ENCODE data around the gene TDG.
"Not testable (repeated sequence)": the region's sequence is repeated elsewhere in the genome, so short reads cannot be mapped to it uniquely, and the experiment has no call there.

TDG gene

DNA sequence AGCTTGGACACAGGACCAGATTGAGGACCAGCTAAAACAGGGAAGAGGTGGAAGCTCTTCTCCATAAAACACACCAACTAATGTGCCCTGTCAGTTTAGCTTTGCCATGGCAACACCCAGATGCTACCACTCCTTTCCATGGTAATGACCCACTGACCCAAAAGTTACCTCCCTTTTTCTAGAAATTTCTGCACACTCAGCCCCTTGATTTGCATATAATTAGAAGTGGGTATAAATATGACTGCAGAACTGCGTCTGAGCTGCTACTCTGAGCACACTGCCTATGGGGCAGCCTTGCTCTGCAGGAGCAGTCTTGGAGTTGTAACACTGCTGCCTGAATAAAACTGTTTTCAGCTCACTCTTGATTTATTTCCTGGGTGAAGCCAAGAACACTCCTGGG, 3.2 kb upstream of the TDG start:
- DNase-seq, result no peak

DNA sequence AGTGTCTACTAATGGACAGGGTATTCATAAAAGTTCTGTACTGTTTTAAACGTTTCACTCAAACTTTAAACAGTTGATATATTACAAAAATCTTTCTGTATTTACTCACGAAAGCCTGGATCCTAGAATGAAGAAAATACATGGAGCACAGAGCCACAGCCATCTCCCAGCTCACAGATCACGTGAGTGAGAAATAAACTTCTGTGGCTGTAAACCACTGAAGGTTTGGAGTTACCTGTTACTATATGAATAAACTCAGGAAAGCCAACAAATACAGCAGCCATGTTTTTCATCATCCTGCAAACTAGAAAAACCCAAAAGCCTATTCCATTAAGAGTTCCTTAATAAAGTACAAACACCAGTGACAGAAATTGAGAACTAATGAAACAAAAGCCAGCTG, 867 bp upstream of the TDG start:
- DNase-seq, result no peak

DNA sequence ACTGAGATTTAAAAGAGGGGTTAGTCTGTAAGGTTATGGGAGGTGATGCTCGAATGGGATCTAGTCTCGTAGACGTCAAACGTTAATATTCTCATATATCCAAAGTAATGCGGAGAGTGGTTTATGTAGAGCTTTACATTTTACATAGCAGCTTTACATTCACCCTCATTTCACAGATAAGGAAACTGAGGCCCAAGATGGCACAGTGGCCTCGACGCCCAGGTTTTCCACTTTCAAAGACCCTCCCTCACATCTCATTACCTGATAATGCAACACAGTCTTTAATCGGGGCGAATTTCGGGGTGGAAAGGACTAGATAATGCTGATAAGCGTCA, 450 bp upstream of the TDG start:
- DNase-seq, result no peak

DNA sequence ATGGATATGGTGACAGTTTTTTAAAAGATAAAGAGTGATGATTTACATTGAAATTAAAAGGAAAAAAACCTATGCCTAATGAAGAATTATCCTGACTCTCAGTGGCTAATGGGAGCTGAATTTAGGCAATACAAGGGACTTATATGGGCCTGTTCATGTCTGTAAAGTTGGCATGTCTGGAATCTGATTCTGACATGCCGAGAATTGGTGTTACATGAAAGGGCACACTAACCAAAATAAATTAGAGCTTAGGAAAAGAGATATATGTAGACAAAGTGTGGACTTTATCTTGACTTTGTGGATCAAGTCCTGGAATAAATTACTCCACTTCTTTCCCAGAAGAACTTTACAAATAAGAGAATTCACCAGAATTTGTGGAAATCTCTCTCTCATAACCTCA, 1.1 kb downstream of the TDG start:
- no peak for DNase-seq

DNA sequence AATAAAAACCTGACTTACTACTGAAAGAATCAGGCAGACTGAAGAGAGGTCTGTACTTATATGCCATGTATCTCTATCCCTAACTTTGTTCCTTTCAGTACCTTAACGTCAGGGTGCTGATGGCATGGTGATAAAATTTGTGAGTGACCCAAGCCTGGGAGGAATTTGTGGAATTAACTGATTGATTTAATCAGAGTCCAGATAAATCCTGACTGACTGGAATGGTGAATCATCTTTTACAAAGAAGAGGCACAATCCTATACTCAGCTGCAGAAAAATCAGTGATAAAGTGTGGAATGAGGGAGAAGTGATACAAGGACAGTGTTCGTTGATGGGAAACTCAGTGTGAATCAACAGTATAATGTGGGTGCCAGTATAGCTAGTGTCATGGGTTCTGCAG, 3.7 kb downstream of the TDG start:
- no peak for DNase-seq

DNA sequence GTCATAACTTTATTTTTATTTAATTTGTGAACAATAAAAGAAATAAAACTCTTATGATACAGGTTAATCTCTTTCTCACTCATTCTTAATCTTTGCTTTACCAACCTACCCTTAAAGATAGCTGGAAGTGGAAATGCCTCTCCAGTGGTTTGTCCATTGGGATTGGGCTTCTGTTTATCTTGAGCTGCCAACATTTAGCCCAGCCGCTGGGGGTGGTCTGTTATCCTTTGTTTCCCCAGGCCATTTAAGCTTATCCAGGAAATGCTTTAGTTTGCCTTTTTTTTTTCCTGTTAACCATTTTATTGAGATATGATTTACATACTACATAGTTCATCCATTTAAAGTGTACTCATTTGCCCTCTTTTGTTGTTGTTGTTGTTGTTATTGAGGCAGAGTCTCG, 8.2 kb downstream of the TDG start:
- no peak for DNase-seq

DNA sequence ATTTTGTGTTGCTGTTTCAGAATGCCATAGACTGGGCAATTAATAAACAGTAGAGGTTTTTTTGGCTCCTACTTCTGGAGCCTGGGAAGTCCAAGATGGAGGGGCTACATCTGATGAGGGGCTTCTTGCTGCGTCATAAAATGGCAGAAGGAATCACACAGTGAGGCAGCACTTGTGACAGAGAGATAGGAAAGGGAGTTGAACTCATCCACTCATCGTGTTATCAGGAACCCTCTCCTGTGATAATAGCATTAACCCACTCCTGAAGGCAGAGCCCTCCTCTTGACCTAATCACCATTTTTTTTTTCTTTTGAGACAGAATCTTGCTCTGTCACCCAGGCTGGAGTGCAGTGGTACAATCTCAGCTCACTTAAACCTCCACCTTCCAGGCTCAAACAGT, 9.7 kb downstream of the TDG start:
- no peak for DNase-seq

DNA sequence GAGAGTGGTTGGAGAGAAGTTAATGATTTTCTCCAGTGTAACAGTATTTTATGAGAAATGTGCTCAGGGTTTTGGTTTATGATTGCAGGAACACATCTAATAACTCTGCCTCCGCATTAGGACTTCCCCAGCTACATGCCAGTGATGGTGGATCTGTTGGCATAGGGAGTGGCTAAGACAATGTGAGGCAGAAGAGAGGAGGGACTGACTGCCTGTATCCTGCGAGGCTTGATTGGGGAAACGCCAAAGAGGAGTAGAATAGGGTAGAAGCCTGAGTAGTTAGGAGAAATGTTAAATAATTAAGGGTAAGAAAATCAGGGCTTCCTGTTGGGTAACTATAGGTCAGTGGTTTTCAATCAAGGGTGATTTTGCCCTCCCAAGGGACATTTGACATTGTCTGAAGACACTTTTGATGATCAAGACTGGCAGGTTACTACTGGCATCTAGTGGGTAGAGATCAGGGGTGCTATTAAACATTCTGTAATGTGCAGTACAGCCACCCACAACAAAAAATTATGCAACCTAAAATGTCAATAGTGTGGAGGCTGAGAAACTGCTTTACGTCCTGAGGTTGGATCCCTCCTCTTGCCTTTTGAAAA, 12.8 kb downstream of the TDG start:
- DNase-seq, result no peak

DNA sequence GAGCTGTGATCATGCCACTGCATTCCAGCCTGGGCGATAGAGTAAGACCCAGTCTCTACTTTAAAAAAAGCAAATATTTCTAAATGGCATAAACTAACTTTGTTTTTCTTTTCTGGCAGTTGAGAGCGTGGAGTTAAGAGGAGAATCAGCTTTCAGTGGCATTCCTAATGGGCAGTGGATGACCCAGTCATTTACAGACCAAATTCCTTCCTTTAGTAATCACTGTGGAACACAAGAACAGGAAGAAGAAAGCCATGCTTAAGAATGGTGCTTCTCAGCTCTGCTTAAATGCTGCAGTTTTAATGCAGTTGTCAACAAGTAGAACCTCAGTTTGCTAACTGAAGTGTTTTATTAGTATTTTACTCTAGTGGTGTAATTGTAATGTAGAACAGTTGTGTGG, 21.2 kb downstream of the TDG start:
- no peak for DNase-seq

DNA sequence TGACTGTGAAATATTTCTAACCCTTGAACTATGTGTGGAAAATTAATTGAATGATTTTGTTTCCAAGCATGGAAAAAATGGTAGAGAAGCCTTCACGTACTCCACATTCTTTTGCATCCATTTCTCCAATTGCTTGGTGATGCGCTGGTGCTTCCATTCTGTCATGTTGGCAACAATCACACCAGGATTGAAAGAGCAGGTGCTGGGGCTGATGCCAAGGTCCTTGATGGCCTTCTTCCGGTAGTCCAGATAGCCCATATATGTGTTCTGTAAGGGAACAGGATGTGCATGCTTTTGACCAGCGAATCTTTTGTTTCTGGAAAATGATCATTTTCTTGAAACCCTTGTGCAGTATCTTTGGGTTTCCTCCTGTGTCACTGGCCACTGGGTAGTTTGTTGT, 28.6 kb downstream of the TDG start:
- DNase-seq, result no peak

DNA sequence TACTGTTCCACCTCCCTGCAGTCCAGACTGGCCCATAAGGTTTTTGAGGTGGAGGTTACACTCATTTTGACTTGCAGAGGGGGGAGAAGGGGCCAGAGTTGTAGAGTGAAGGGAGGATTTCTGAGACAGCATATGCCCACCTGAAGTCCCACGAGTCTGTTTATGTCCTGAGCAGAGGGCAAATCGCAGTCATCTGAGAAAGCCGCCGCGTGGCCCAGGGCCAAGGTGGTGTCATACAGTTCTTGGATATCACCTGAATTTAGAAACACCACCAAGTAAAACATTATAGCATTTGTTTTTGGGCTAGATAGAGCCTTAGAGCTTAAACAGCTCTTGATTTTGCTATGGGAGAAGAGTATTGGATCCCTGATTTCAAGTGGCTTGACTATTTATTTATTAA, 30.9 kb downstream of the TDG start:
- no peak for DNase-seq

DNA sequence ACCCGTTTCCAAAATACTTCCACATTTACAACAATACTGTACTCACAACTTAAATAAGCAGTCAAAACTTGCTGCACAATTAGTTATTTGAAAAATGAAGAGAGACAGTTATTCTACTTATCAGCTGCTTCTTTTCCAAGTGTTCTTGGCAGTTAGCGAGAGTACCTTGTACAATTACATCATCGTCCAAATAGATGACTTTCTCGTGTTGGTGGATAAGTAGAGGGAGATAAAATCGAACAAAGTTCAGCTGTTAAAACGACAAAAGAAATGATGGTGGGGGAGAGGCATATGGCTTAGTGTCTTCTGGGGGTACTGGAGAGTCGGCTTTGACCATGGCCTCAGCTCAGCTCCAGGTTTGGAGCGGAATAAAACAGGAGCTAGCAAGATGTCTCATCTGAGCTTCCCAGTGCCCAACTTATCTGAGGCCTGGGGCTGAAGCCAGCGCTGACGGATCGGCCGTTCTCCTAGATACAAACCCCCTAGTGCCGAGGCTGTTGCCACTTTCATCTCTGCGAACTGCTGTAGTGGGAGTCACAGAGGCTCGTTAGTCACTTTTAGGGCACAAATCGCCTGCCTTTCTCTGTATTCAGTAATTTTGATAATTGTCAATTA, 31.7 kb downstream of the TDG start:
- DNase-seq, result no peak

DNA sequence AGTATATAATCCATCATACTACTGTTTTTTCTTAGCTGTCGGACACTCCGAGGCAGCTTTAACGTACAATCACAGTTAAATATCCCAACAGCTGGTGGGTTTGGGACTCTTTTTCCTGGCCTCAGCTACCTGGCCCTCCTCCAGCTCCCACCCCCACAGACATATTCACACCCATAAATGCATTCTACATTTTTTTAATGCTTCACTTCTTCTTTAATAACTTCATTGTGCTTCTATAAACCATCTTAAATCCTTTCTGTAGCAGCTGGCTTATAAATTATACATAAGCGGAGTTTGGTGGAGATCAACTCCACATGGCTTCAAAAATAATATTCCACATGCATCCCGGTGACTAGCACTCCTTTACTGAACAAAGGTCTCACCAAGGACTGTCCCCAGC, 33.3 kb downstream of the TDG start:
- DNase-seq, result no peak

DNA sequence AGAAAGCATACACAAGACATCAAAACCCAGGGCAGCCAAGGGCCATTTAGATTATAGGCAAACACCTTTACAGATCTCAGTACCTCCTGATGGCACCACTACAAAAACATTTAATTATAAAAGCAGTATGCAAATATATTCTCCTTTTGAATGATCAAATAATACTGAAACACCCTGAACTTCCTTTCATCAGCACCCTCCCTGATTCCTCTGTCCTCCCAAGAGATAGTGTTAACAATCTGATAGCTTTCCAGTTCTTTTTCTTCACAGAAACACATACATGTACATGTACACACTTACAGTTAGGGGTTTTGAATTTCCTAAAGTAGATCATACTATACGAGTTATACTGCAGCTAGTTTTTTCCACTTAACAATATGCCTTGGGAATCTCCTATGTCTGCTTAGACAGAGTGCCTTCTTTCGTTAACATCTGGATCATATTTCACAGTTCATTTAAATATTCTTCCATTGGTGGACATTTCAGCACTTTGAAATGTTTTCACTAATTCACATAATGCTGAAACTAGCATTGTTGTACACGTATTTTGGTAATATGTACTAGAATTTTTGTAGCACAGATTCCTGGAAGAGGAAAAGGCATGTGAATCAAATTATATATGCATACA, 35.2 kb downstream of the TDG start:
- DNase-seq, result no peak

DNA sequence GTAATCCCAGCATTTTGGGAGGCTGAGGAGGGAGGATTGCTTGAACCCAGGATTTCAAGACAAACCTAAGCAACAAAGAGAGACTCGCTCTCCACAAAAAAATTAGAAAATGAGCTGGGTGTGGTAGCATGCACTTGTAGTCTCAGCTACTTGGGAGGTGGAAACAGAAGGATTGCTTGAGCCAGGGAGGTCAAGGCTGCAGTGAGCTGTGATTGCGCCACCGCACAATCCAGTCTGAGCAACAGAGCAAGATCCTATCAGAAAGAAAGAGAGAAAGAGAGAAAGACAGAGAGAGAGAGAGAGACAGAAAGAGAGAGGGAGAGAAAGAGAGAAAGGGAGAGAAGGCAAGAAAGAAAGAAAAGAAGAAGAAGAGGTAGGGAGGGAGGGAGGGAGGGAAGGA, 37.0 kb downstream of the TDG start:
- no peak for DNase-seq

DNA sequence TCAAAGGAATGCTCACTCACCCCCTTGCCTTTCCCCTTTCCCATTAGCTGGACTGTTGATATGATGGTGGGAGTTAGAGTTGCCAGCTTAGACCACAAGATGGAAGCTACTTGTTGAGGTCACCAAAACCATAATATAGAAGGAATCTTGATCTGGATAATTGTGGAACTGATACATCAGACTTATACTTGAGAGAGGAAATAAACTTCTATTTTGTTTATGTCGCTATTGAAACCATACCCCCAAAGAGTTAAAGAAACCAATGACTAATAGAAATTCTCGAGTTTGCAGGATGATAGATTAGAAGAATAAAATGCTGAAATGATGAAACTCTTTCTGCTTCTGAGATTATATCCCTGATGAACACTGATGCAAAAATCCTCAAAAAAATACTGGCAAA, 37.9 kb downstream of the TDG start:
- no peak for DNase-seq

DNA sequence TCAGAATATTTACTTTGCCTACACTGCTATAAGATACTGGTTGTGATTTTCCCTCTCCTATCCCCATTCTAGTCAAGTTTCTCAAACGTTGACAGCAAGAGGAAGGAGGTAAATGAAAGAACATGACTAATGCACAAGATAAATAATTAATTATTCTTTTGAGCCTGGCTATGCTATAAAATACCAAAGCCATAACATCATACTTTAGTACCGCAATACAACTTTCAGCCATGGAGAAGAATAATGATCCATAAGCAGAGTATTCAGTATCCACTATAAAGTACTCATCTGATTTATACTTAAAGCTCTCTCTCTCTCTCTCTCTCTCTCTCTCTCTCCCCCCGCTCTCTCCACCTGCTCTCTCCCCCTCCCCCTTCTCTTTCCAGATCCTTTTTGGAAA, 41.3 kb downstream of the TDG start:
- no peak for DNase-seq

DNA sequence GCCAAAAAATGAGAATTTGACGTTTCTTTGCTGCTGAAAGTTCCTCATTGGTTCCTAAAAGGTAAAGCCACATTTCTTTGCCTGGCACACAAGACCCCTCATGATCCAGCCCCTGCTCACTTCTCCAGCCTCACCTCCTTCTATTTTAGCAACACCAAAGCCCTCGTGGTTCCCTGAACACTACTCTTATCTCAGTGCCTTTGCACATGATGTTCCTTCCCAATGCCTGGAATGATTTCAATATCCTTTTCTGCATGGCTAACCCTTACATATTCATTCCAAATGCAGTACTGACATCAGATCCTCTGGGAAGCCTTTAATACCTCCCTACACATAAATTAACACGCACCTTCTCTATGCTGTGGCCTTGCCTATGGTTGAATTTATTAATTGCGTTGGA, 44.4 kb downstream of the TDG start:
- DNase-seq, result no peak

DNA sequence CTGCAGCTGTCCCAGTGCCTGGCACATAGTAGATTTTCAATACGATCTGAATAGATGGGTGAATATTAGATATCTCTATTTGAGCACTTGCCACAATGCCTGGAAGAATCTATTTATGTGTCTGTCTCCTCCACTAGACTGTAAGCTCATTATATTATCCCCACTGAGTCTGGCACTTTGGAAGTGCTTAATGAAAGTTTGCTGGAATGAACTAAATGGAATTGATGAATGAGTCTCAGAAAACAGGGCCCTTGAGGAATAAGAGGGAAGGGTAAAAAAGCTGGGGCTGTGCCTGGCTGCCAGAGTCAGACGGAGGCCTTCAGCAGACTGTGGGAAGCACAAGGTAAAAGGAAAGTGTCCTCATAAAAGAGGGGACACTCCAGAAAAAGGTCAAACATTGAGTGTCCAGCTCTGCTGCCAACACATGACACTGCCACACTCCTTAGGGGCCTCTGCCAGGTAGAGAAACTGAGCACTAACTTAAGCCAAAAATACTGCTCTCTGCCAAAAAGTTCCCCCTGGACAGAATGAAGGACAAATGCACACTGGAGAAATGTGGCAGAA, 45.0 kb downstream of the TDG start:
- no peak for DNase-seq

DNA sequence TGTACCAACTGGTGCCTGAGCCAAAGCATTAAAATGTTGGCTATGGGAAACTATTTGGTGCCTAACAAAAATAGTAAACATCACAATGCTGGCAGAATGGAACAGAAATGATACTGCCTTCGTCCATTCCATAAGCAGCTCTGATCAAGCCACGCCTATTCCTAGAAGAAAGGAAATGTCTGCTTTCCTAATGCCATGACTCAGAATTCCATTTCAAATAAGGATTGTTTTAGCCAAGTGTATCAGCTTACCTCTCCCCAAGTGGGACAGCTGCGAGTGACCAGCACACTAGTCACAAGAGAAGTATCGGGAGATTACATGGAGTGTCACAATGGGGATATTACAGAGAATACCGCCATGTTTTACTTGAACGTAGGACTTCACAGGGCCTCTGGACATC, 45.6 kb downstream of the TDG start:
- DNase-seq, result no peak

DNA sequence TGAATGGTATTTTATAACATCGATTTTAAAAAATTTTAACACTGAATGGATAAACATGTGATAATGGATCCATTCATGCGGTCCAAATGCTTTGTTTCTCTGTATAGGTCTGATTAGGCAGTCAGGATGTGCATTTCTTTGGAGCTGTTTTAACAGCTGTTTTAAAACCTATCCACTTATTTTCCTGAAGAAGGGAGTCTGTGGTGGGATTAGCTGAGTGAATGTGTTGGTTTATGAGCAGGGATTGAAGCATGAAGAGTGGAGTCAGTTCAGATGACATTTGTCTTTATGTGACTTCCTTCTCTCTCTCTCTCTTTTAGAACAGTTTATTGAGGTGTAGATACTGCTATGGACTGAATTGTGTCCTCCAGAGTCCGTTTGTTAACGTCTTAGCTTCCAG, 46.7 kb downstream of the TDG start:
- DNase-seq, result no peak

DNA sequence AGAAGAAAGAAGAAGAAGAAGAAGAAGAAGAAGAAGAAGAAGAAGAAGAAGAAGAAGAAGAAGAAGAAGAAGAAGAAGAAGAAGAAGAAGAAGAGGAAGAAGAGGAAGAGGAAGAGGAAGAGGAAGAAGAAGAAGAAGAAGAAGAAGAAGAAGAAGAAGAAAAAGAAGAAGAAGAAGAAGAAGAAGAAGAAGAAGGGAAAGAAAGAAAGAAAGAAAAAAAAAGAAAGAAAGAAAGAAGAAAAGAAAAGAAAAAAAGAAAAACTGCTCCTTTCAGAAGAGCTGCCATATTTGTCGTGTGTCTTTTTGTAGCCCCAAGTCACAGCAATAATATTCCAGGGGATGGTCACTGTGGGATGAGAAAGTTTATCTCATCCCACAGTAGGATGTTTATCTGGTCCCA, 56.2 kb downstream of the TDG start:
- DNase-seq, result not testable (repeated sequence)

DNA sequence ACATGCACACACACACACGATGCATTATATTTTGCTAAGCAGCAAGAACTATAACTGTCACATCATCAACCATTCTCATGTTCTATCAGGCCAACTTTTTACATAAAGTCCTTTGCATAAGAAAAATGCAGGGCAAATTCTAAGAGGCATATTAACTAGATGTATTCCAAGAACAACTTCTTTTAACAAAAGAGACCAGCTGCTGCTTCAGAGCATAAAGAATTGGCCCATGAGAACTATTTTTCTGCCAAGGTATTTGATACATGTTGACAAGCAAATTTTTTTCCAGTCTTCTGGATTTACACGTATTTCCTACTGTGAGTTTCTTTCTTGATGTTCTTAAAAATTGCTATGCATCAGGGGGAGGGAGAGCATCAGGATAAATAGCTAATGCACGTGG, 57.1 kb downstream of the TDG start:
- DNase-seq, result no peak

DNA sequence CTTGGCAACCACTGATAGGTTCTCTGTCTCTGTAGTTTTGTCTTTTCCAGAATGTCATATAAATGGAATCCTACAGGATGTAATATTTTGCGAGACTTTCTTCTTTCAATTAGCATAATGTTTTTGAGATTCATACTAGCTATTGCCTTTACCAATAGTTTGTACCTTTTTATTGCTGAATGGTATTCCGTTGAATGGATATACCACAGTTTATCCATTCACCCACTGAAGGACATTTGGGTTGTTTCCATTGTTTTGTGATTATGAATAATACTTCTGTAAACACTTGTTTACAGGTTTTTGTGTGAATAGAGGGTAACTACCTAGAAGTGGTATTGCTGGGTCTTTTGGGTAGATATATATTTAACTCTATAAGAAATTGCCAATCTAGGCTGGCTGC, 58.0 kb downstream of the TDG start:
- no peak for DNase-seq

DNA sequence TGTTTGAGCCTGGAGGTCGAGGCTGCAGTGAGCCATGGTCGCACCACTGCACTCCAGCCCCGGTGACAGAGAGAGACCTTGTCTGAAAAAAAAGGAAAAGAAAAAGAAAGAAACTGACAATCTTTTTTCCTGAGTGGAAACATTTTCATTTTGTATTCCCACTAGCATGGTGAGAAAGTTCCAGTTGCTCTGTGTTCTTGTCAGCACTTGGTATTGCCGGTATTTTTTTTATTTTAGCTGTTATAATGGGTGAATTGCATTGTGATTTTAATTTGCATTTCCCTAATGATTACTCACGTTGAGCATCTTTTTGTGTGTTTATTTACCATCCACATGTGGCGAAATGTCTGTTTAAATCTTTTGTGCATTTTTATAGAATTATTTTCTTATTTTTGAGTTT, 58.7 kb downstream of the TDG start:
- no peak for DNase-seq
